ENCODE measurements around the gene TAS2R40. TPM values are rescaled to one million over a fixed set of nuclear protein-coding genes. Genes with fewer than 3 reads are reported as not detected.

TAS2R40 gene
- total RNA-seq (2021; ENCODE audit: unreplicated experiment) (not detected), Bru-seq, nascent RNA (not detected), BruChase-seq, experiment 1, labeled RNA remaining after a 6-hour chase (not detected), BruChase-seq, experiment 2, labeled RNA remaining after a 2-hour chase (not detected)
- polyA plus RNA-seq (2012): not detected in 2 replicates
- long read RNA-seq: 0 reads

DNA sequence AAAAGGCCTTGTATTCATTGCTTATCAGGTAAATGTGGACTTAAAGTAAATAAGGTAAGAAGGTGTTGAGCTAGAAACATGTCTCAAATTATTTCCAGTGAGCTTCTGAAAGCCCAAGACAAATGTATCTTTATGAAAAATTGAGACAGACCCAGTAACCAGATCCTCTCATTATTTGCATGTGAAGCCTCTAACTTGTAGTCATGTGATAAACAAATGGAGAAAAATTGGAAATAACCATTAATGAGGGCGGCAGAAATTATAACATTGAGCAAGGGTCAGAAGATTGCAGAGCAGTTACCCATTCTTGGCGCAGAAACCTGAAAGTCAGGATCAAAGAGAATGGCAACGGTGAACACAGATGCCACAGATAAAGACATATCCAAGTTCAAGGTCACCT, at the start of gene TAS2R40:
Gene TAS2R40 (plus strand): TSS at position 301 of the 400 bp plus-strand sequence. CDS start 42 bp downstream, at position 343.
- Histone ChIP-seq H3K36me3 (ENCODE audit: control insufficient read depth in 1 of 2, insufficient read depth in 2 of 2, low read length in 2 of 2) (no peaks in the 10 kb centered on the region), H3K4me3 (replicated peaks in 1 of 2; ENCODE audit: low read depth in 1 of 2, low read length in 2 of 2) (no peak within 1 kb of the TSS), H3K9me2 (ENCODE audit: insufficient read depth) (no peaks in the 10 kb centered on the region), H3K9me3 (ENCODE audit: control insufficient read depth in 1 of 2, insufficient read depth in 1 of 2, low read depth in 1 of 2, low read length in 2 of 2) (no peaks in the 10 kb centered on the region), H3K9ac (ENCODE audit: low read length) (no peak within 1 kb of the TSS), H4K20me1 (ENCODE audit: insufficient read depth) (no peaks in the 10 kb centered on the region), H3K79me2 (ENCODE audit: insufficient read depth, low read length) (no peaks in the 10 kb centered on the region), H3K27ac (ENCODE audit: low read depth, low read length) (no peak within 1 kb of the TSS), H3K4me2 (ENCODE audit: low read length) (no peak within 1 kb of the TSS), H3K27me3 (ENCODE audit: insufficient read depth, low read length) (peaks cover 5% of the 10 kb centered on the region; the same call in 1 of the 2 replicates), H3K4me1 (ENCODE audit: control insufficient read depth in 1 of 2, insufficient read depth in 2 of 2, low read length in 2 of 2) (no peaks in the 10 kb centered on the region), H2AFZ (ENCODE audit: low read depth, low read length, poor library complexity, severe bottlenecking) (no peak within 1 kb of the TSS)
- ATAC-seq (no peak), DNase-seq (ENCODE audit: low read depth, low spot score) (no peak)
- no peak for TF ChIP-seq SRF (IDR thresholded peaks at IDR 0.05; ENCODE audit: low read depth)
- TF ChIP-seq ZFX (IDR thresholded peaks at IDR 0.05): no peak
- no peak for TF ChIP-seq POLR2A (IDR thresholded peaks at IDR 0.05; ENCODE audit: borderline replicate concordance, extremely low read depth, insufficient read depth, insufficient read length)
- TF ChIP-seq POLR2AphosphoS5 (IDR thresholded peaks at IDR 0.05; ENCODE audit: low read depth, low read length): no peak
- TF ChIP-seq CBX3 (IDR thresholded peaks at IDR 0.05; ENCODE audit: low read depth): no peak
- TF ChIP-seq, protein P1, sequence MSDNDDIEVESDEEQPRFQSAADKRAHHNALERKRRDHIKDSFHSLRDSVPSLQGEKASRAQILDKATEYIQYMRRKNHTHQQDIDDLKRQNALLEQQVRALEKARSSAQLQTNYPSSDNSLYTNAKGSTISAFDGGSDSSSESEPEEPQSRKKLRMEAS (IDR thresholded peaks at IDR 0.05): no peak
- TF ChIP-seq ZNF274 (IDR thresholded peaks at IDR 0.05; ENCODE audit: low read depth, low read length): no peak
- TF ChIP-seq, protein P2, sequence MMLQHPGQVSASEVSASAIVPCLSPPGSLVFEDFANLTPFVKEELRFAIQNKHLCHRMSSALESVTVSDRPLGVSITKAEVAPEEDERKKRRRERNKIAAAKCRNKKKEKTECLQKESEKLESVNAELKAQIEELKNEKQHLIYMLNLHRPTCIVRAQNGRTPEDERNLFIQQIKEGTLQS (IDR thresholded peaks at IDR 0.05): no peak
- TF ChIP-seq ELF1 (IDR thresholded peaks at IDR 0.05; ENCODE audit: borderline replicate concordance, low read depth): no peak
- TF ChIP-seq, protein P3, sequence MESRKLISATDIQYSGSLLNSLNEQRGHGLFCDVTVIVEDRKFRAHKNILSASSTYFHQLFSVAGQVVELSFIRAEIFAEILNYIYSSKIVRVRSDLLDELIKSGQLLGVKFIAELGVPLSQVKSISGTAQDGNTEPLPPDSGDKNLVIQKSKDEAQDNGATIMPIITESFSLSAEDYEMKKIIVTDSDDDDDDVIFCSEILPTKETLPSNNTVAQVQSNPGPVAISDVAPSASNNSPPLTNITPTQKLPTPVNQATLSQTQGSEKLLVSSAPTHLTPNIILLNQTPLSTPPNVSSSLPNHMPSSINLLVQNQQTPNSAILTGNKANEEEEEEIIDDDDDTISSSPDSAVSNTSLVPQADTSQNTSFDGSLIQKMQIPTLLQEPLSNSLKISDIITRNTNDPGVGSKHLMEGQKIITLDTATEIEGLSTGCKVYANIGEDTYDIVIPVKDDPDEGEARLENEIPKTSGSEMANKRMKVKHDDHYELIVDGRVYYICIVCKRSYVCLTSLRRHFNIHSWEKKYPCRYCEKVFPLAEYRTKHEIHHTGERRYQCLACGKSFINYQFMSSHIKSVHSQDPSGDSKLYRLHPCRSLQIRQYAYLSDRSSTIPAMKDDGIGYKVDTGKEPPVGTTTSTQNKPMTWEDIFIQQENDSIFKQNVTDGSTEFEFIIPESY (IDR thresholded peaks at IDR 0.05; ENCODE audit: extremely low read depth, insufficient replicate concordance, low read length): no peak
- no peak for TF ChIP-seq TCF7L2 (IDR thresholded peaks at IDR 0.05; ENCODE audit: borderline replicate concordance, extremely low read depth, insufficient read depth, insufficient read length)
- TF ChIP-seq JUND (IDR thresholded peaks at IDR 0.05): no peak
- TF ChIP-seq SP1 (IDR thresholded peaks at IDR 0.05; ENCODE audit: low read depth): no peak
- no peak for TF ChIP-seq EGR1 (IDR thresholded peaks at IDR 0.05; ENCODE audit: low read depth)
- no peak for TF ChIP-seq SIN3A (IDR thresholded peaks at IDR 0.05; ENCODE audit: low read depth)
- TF ChIP-seq EZH2phosphoT487 (IDR thresholded peaks at IDR 0.05; ENCODE audit: borderline replicate concordance): no peak
- TF ChIP-seq, protein P4, sequence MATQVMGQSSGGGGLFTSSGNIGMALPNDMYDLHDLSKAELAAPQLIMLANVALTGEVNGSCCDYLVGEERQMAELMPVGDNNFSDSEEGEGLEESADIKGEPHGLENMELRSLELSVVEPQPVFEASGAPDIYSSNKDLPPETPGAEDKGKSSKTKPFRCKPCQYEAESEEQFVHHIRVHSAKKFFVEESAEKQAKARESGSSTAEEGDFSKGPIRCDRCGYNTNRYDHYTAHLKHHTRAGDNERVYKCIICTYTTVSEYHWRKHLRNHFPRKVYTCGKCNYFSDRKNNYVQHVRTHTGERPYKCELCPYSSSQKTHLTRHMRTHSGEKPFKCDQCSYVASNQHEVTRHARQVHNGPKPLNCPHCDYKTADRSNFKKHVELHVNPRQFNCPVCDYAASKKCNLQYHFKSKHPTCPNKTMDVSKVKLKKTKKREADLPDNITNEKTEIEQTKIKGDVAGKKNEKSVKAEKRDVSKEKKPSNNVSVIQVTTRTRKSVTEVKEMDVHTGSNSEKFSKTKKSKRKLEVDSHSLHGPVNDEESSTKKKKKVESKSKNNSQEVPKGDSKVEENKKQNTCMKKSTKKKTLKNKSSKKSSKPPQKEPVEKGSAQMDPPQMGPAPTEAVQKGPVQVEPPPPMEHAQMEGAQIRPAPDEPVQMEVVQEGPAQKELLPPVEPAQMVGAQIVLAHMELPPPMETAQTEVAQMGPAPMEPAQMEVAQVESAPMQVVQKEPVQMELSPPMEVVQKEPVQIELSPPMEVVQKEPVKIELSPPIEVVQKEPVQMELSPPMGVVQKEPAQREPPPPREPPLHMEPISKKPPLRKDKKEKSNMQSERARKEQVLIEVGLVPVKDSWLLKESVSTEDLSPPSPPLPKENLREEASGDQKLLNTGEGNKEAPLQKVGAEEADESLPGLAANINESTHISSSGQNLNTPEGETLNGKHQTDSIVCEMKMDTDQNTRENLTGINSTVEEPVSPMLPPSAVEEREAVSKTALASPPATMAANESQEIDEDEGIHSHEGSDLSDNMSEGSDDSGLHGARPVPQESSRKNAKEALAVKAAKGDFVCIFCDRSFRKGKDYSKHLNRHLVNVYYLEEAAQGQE (IDR thresholded peaks at IDR 0.05; ENCODE audit: low read depth): no peak
- TF ChIP-seq, protein P5, sequence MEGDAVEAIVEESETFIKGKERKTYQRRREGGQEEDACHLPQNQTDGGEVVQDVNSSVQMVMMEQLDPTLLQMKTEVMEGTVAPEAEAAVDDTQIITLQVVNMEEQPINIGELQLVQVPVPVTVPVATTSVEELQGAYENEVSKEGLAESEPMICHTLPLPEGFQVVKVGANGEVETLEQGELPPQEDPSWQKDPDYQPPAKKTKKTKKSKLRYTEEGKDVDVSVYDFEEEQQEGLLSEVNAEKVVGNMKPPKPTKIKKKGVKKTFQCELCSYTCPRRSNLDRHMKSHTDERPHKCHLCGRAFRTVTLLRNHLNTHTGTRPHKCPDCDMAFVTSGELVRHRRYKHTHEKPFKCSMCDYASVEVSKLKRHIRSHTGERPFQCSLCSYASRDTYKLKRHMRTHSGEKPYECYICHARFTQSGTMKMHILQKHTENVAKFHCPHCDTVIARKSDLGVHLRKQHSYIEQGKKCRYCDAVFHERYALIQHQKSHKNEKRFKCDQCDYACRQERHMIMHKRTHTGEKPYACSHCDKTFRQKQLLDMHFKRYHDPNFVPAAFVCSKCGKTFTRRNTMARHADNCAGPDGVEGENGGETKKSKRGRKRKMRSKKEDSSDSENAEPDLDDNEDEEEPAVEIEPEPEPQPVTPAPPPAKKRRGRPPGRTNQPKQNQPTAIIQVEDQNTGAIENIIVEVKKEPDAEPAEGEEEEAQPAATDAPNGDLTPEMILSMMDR (IDR thresholded peaks at IDR 0.05 in 2 of 3, conservative IDR thresholded peaks at IDR 0.05 in 1 of 3; ENCODE audit: borderline replicate concordance in 1 of 3, insufficient read depth in 1 of 3, low read depth in 2 of 3, low read length in 2 of 3): no peak
- TF ChIP-seq YY1 (IDR thresholded peaks at IDR 0.05; ENCODE audit: extremely low read depth, insufficient replicate concordance, low read depth, low read length): no peak
- no peak for TF ChIP-seq RAD21 (IDR thresholded peaks at IDR 0.05; ENCODE audit: low read depth)
- intact Hi-C loops (cut with micrococcal nuclease): no loop called here
- ChIA-PET CTCF (no interaction called here), POLR2A (no interaction called here), RAD21 (ENCODE audit: low non-redundant PET in 1 of 2, low total read pairs in 2 of 2, uncharacterized antibody in 2 of 2, unreplicated experiment in 2 of 2) (no interaction called here)
- no TSS peak for BruUV-seq (replicated peaks)

Measured in HCT116 (cell line).